SK-N-SH treated with all-trans-retinoic acid at 6 μM for 48 hours (cell line): ENCODE data around the gene KIF21A.

Experiments used
- ATAC-seq: fragments of 200-7000 bp; cut with Tn5 transposase; 3 replicates; pipeline ENCODE4 v1.9.1; 2020; ENCODE audit warnings: mild to moderate bottlenecking, moderate library complexity
- ARNTL ChIP-seq: fragments of 450-650 bp; formaldehyde crosslinking; IDR thresholded peaks from 2 replicates; pipeline ENCODE4 v1.5.0; 2020; ENCODE audit warnings: low read depth, mild to moderate bottlenecking, moderate library complexity, borderline replicate concordance
- BACH2 ChIP-seq: fragments of 250-450 bp; sonication (Bioruptor Pico); IDR thresholded peaks from 2 replicates; pipeline ENCODE4 v1.9.0; 2021; ENCODE audit warnings: mild to moderate bottlenecking, borderline replicate concordance
- CSRNP3 ChIP-seq: fragments of 250-450 bp; sonication (Bioruptor Pico); IDR thresholded peaks from 2 replicates; pipeline ENCODE4 v1.5.1; 2021; ENCODE audit warnings: mild to moderate bottlenecking, moderate library complexity
- ESRRG ChIP-seq: fragments of 250-450 bp; sonication (Bioruptor Pico); IDR thresholded peaks from 2 replicates; pipeline ENCODE4 v1.6.1; 2021; ENCODE audit warnings: mild to moderate bottlenecking
- GLIS3 ChIP-seq: fragments of 250-450 bp; sonication (Bioruptor Pico); IDR thresholded peaks from 2 replicates; pipeline ENCODE4 v1.5.0; 2020; ENCODE audit warnings: mild to moderate bottlenecking, moderate library complexity
- ISL1 ChIP-seq: fragments of 250-450 bp; sonication (Bioruptor Pico); IDR thresholded peaks from 2 replicates; pipeline ENCODE4 v2.1.2; 2022; ENCODE audit warnings: mild to moderate bottlenecking, moderate library complexity
- OSR1 ChIP-seq: fragments of 250-450 bp; sonication (Bioruptor Pico); IDR thresholded peaks from 2 replicates; pipeline ENCODE4 v1.8.0; 2022; ENCODE audit warnings: moderate library complexity, mild to moderate bottlenecking, inconsistent platforms
- RARB ChIP-seq: fragments of 250-450 bp; sonication (Bioruptor Pico); IDR thresholded peaks from 2 replicates; pipeline ENCODE4 v1.8.0; 2021; ENCODE audit warnings: mild to moderate bottlenecking, moderate library complexity
- SNAI2 ChIP-seq: fragments of 250-450 bp; sonication (Bioruptor Pico); IDR thresholded peaks from 2 replicates; pipeline ENCODE4 v1.5.0; 2020; ENCODE audit warnings: mild to moderate bottlenecking, moderate library complexity
- TCF4 ChIP-seq: fragments of 250-450 bp; sonication (Bioruptor Pico); IDR thresholded peaks from 2 replicates; pipeline ENCODE4 v1.8.0; 2021; ENCODE audit warnings: mild to moderate bottlenecking, moderate library complexity, borderline replicate concordance
- TOX ChIP-seq: fragments of 250-450 bp; sonication (Bioruptor Pico); IDR thresholded peaks from 2 replicates; pipeline ENCODE4 v1.8.0; 2021; ENCODE audit warnings: mild to moderate bottlenecking, moderate library complexity, borderline replicate concordance
- ZC3H10 ChIP-seq: fragments of 250-450 bp; sonication (Bioruptor Pico); IDR thresholded peaks from 2 replicates; pipeline ENCODE4 v1.5.1; 2021; ENCODE audit warnings: mild to moderate bottlenecking, moderate library complexity
- ZFP3 ChIP-seq: fragments of 250-450 bp; sonication (Bioruptor Pico); IDR thresholded peaks from 2 replicates; pipeline ENCODE4 v1.5.0; 2020; ENCODE audit warnings: mild to moderate bottlenecking, moderate library complexity
- ZFP30 ChIP-seq: fragments of 450-650 bp; formaldehyde crosslinking; IDR thresholded peaks from 2 replicates; pipeline ENCODE4 v1.5.0; 2022; ENCODE audit warnings: mild to moderate bottlenecking, moderate library complexity
- ZNF70 ChIP-seq: fragments of 450-650 bp; formaldehyde crosslinking; IDR thresholded peaks from 2 replicates; pipeline ENCODE4 v1.5.0; 2020; ENCODE audit warnings: mild to moderate bottlenecking, moderate library complexity
- ZNF8 ChIP-seq: fragments of 450-650 bp; formaldehyde crosslinking; IDR thresholded peaks from 2 replicates; pipeline ENCODE4 v1.5.0; 2020; ENCODE audit warnings: mild to moderate bottlenecking, moderate library complexity
- TF ChIP-seq, protein P1 (sequence below): fragments of 250-450 bp; sonication (Bioruptor Pico); IDR thresholded peaks from 2 replicates; pipeline ENCODE4 v1.5.0; 2020; ENCODE audit warnings: mild to moderate bottlenecking, moderate library complexity
- TF ChIP-seq, protein P2 (sequence below): fragments of 250-450 bp; sonication (Bioruptor Pico); IDR thresholded peaks from 2 replicates; pipeline ENCODE4 v1.5.1; 2020; ENCODE audit warnings: low read depth, mild to moderate bottlenecking, moderate library complexity
- TF ChIP-seq, protein P3 (sequence below): fragments of 250-450 bp; sonication (Bioruptor Pico); IDR thresholded peaks from 2 replicates; pipeline ENCODE4 v1.8.0; 2021; ENCODE audit warnings: low read depth, mild to moderate bottlenecking, moderate library complexity, borderline replicate concordance

KIF21A gene

DNA sequence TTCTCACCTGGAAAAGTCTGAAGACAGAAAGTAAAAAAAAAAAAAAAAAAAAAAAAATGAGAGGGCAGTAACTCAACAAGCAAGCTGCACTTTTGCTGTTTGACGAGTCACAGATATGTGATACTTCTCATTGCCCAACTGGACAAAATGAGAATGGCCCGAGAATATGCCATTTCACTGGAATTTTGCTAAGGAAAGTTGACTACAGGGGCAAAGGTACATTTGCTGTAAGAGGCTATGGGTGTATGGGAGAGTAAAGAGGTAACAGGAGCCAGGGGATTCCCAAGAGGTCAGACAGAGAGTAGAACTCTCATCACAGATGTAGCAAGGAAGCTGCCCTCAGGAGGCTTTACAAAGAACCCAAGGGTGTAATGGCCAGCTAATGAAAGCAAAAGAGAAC is 22.9 kb downstream of the KIF21A start:
- ATAC-seq, result no peak
- no peak for TF ChIP-seq ZNF70 (CRISPR knock-in tag)
- no peak for TF ChIP-seq OSR1 (CRISPR knock-in tag)
- no peak for TF ChIP-seq BACH2 (CRISPR knock-in tag)
- TF ChIP-seq SNAI2 (CRISPR knock-in tag), result no peak
- TF ChIP-seq ZFP30 (CRISPR knock-in tag), result no peak
- no peak for TF ChIP-seq TOX (CRISPR knock-in tag)
- TF ChIP-seq ISL1 (CRISPR knock-in tag), result no peak
- TF ChIP-seq ARNTL (CRISPR knock-in tag), result no peak
- TF ChIP-seq, all 23 proteins: peak for 0

GRCh38 chr12:39419471-39419870 is 23.4 kb downstream of the KIF21A start:
- ATAC-seq, result no peak
- TF ChIP-seq, protein P1, sequence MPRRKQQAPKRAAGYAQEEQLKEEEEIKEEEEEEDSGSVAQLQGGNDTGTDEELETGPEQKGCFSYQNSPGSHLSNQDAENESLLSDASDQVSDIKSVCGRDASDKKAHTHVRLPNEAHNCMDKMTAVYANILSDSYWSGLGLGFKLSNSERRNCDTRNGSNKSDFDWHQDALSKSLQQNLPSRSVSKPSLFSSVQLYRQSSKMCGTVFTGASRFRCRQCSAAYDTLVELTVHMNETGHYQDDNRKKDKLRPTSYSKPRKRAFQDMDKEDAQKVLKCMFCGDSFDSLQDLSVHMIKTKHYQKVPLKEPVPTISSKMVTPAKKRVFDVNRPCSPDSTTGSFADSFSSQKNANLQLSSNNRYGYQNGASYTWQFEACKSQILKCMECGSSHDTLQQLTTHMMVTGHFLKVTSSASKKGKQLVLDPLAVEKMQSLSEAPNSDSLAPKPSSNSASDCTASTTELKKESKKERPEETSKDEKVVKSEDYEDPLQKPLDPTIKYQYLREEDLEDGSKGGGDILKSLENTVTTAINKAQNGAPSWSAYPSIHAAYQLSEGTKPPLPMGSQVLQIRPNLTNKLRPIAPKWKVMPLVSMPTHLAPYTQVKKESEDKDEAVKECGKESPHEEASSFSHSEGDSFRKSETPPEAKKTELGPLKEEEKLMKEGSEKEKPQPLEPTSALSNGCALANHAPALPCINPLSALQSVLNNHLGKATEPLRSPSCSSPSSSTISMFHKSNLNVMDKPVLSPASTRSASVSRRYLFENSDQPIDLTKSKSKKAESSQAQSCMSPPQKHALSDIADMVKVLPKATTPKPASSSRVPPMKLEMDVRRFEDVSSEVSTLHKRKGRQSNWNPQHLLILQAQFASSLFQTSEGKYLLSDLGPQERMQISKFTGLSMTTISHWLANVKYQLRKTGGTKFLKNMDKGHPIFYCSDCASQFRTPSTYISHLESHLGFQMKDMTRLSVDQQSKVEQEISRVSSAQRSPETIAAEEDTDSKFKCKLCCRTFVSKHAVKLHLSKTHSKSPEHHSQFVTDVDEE (CRISPR knock-in tag), result no peak
- TF ChIP-seq CSRNP3, result no peak
- TF ChIP-seq, protein P2, sequence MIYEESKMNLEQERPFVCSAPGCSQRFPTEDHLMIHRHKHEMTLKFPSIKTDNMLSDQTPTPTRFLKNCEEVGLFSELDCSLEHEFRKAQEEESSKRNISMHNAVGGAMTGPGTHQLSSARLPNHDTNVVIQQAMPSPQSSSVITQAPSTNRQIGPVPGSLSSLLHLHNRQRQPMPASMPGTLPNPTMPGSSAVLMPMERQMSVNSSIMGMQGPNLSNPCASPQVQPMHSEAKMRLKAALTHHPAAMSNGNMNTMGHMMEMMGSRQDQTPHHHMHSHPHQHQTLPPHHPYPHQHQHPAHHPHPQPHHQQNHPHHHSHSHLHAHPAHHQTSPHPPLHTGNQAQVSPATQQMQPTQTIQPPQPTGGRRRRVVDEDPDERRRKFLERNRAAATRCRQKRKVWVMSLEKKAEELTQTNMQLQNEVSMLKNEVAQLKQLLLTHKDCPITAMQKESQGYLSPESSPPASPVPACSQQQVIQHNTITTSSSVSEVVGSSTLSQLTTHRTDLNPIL (CRISPR knock-in tag), result no peak
- no peak for TF ChIP-seq ZC3H10 (CRISPR knock-in tag)
- no peak for TF ChIP-seq TOX (CRISPR knock-in tag)
- no peak for TF ChIP-seq GLIS3 (CRISPR knock-in tag)
- TF ChIP-seq SNAI2 (CRISPR knock-in tag), result no peak
- TF ChIP-seq ZNF8 (CRISPR knock-in tag), result no peak

GRCh38 chr12:39417916-39418315 is 25.0 kb downstream of the KIF21A start:
- TF ChIP-seq ISL1 (CRISPR knock-in tag), result no peak
- no peak for TF ChIP-seq GLIS3 (CRISPR knock-in tag)
- TF ChIP-seq ZFP30 (CRISPR knock-in tag), result no peak
- TF ChIP-seq ZNF70 (CRISPR knock-in tag), result no peak
- TF ChIP-seq ZFP3 (CRISPR knock-in tag), result no peak
- TF ChIP-seq ARNTL (CRISPR knock-in tag), result no peak
- no peak for TF ChIP-seq RARB (CRISPR knock-in tag)
- no peak for TF ChIP-seq SNAI2 (CRISPR knock-in tag)
- no peak for TF ChIP-seq CSRNP3
- TF ChIP-seq, protein P3, sequence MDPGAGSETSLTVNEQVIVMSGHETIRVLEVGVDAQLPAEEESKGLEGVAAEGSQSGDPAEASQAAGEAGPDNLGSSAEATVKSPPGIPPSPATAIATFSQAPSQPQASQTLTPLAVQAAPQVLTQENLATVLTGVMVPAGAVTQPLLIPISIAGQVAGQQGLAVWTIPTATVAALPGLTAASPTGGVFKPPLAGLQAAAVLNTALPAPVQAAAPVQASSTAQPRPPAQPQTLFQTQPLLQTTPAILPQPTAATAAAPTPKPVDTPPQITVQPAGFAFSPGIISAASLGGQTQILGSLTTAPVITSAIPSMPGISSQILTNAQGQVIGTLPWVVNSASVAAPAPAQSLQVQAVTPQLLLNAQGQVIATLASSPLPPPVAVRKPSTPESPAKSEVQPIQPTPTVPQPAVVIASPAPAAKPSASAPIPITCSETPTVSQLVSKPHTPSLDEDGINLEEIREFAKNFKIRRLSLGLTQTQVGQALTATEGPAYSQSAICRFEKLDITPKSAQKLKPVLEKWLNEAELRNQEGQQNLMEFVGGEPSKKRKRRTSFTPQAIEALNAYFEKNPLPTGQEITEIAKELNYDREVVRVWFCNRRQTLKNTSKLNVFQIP (CRISPR knock-in tag), result no peak
- TF ChIP-seq, protein P2 (CRISPR knock-in tag), result no peak
- no peak for TF ChIP-seq TCF4
- TF ChIP-seq, protein P1 (CRISPR knock-in tag), result no peak
- TF ChIP-seq ZC3H10 (CRISPR knock-in tag), result no peak
- TF ChIP-seq ESRRG (CRISPR knock-in tag), result no peak
- TF ChIP-seq ZNF8 (CRISPR knock-in tag), result no peak

More at GRCh38 chr12:39417916-39418315, 25.0 kb downstream of the KIF21A start:
- ATAC-seq, result no peak
